Right kidney (tissue), 1 donor: ENCODE data around the gene CD86.

ENCODE experiments used
- DNase-seq: peaks from one replicate; pipeline ENCODE4 v3.0.0-alpha.2; 2016

The CD86 gene

GRCh38 chr3:122092460-122093165 is 37.5 kb downstream of the CD86 start:
- no peak for DNase-seq

GRCh38 chr3:122094125-122094524 is 39.0 kb downstream of the CD86 start:
- no peak for DNase-seq

- no peak for DNase-seq
Measured at GRCh38 chr3:122094693-122095092, 39.5 kb downstream of the CD86 start.

- no peak for DNase-seq
Measured at GRCh38 chr3:122097141-122097540, 42.0 kb downstream of the CD86 start.

GRCh38 chr3:122098611-122099010 is 43.4 kb downstream of the CD86 start:
- DNase-seq: no peak

GRCh38 chr3:122099255-122099654 is 44.1 kb downstream of the CD86 start:
- DNase-seq: no peak

GRCh38 chr3:122100083-122100482 is 44.9 kb downstream of the CD86 start:
- DNase-seq: no peak

GRCh38 chr3:122100591-122101463 is 45.7 kb downstream of the CD86 start:
- no peak for DNase-seq

GRCh38 chr3:122101646-122102045 is 46.5 kb downstream of the CD86 start:
- no peak for DNase-seq

- DNase-seq: no peak
Measured at GRCh38 chr3:122102191-122102935, 47.2 kb downstream of the CD86 start.

GRCh38 chr3:122103821-122104514 is 48.8 kb downstream of the CD86 start:
- no peak for DNase-seq

- DNase-seq: no peak
Measured at GRCh38 chr3:122104515-122105194, 49.5 kb downstream of the CD86 start.

- no peak for DNase-seq
Measured at GRCh38 chr3:122105626-122106025, 50.5 kb downstream of the CD86 start.

GRCh38 chr3:122107171-122107570 is 52.0 kb downstream of the CD86 start:
- no peak for DNase-seq

GRCh38 chr3:122111974-122112373 is 56.8 kb downstream of the CD86 start:
- DNase-seq: no peak

GRCh38 chr3:122112754-122113153 is 57.6 kb downstream of the CD86 start:
- DNase-seq: no peak

- no peak for DNase-seq
Measured at GRCh38 chr3:122123850-122124249, 68.7 kb downstream of the CD86 start.

- no peak for DNase-seq
Measured at GRCh38 chr3:122132949-122133540, 77.9 kb downstream of the CD86 start.

GRCh38 chr3:122146466-122146865 is 91.3 kb downstream of the CD86 start:
- no peak for DNase-seq

GRCh38 chr3:122148941-122149627 is 93.9 kb downstream of the CD86 start:
- DNase-seq: no peak

GRCh38 chr3:122151480-122151879 is 96.3 kb downstream of the CD86 start:
- no peak for DNase-seq
